Left kidney (tissue), 2 donors: ENCODE results near the gene EIF4H. TPM values are rescaled to one million over a fixed set of nuclear protein-coding genes. Genes with fewer than 3 reads are reported as not detected.
"Not testable (repeated sequence)": the region's sequence is repeated elsewhere in the genome, so short reads cannot be mapped to it uniquely, and the experiment has no call there.

Experiments
- DNase-seq: peaks from one replicate; pipeline ENCODE4 v3.0.0-alpha.2; 2013
- polyA plus RNA-seq: library from polyadenylated mRNA; unstranded; fragments of 120-200 nt; gene quantifications from one replicate; pipeline ENCODE4 v1.2.1, GENCODE V29; 2013; ENCODE audit not compliant: insufficient read length

The EIF4H gene
- polyA plus RNA-seq, 1 donor, result 294 TPM

- no peak for DNase-seq
Observed at GRCh38 chr7:74223711-74224510, 49.8 kb downstream of the EIF4H start.

GRCh38 chr7:74224511-74224832, 50.3 kb downstream of the EIF4H start:
- no peak for DNase-seq

GRCh38 chr7:74224907-74225306, 50.8 kb downstream of the EIF4H start:
- not testable (repeated sequence) for DNase-seq

- DNase-seq, result no peak
Observed at GRCh38 chr7:74225400-74225799, 51.2 kb downstream of the EIF4H start.

- DNase-seq, result no peak
Observed at GRCh38 chr7:74226633-74227032, 52.5 kb downstream of the EIF4H start.

GRCh38 chr7:74228951-74229900, 55.1 kb downstream of the EIF4H start:
- DNase-seq, result no peak

- DNase-seq, result no peak
Observed at GRCh38 chr7:74230446-74231231, 56.5 kb downstream of the EIF4H start.

GRCh38 chr7:74231232-74231590, 57.1 kb downstream of the EIF4H start:
- DNase-seq, result no peak

GRCh38 chr7:74233655-74234285, 59.6 kb downstream of the EIF4H start:
- DNase-seq, result no peak

GRCh38 chr7:74235518-74236268, 61.5 kb downstream of the EIF4H start:
- no peak for DNase-seq

GRCh38 chr7:74236284-74236683, 62.1 kb downstream of the EIF4H start:
- no peak for DNase-seq

GRCh38 chr7:74240482-74240881, 66.3 kb downstream of the EIF4H start:
- DNase-seq, result no peak

- DNase-seq, result no peak
Observed at GRCh38 chr7:74242122-74242443, 67.9 kb downstream of the EIF4H start.

GRCh38 chr7:74246497-74246896, 72.3 kb downstream of the EIF4H start:
- no peak for DNase-seq

Other genes starting within 250 kb of the EIF4H start
- gene ELN, start 146.2 kb upstream of the EIF4H start, polyA plus RNA-seq, result 46.4 TPM
- 21.7 TPM for gene LIMK1, start 90.6 kb upstream of the EIF4H start, polyA plus RNA-seq
- gene LAT2, start 35.6 kb downstream of the EIF4H start, polyA plus RNA-seq, result 3.5 TPM
- 39.1 TPM for gene RFC2, start 80.0 kb downstream of the EIF4H start, polyA plus RNA-seq
- 22.3 TPM for gene CLIP2, start 115.1 kb downstream of the EIF4H start, polyA plus RNA-seq